Caco-2 (cell line): ENCODE measurements around the gene ISG20L2. TPM values are rescaled to one million over a fixed set of nuclear protein-coding genes. Genes with fewer than 3 reads are reported as not detected.
A peak's percentile ranks its signal among the peaks of the same experiment; 100 is the strongest.

Experiments
- BruUV-seq: library from RNA; stranded (reverse); fragments of 400-500 nt; replicated peaks from 2 replicates; lab custom pipeline; 2021; lab: Mats Ljungman, UMichigan
- CTCF ChIA-PET: fragments of 300-600 bp; sonication (Branson Sonifier 250); formaldehyde crosslinking; loops from one replicate; lab custom pipeline; 2022; ENCODE audit warnings: antibody characterized with exemption; lab: Charles Lee
- POLR2A ChIA-PET: fragments of 300-600 bp; sonication (Branson Sonifier 250); formaldehyde crosslinking; loops from one replicate; lab custom pipeline; 2022; ENCODE audit warnings: antibody characterized with exemption; lab: Charles Lee
- DNase-seq, 2 experiments: peaks; one replicate each; pipeline versions ENCODE4 v3.0.0 to v3.0.0-alpha.2; 2020 to 2022
- H3K27me3 ChIP-seq: replicated peaks from 2 replicates; pipeline ENCODE4 v1.6.0; 2011; ENCODE audit warnings: low read length; ENCODE audit not compliant: control insufficient read depth, insufficient read depth
- H3K36me3 ChIP-seq: 2 replicates; pipeline ENCODE4 v1.5.1; 2011; ENCODE audit warnings: low read length; ENCODE audit not compliant: control insufficient read depth, insufficient read depth
- H3K4me1 ChIP-seq: fragments of 250-450 bp; sonication (Bioruptor Pico); 2 replicates; pipeline ENCODE4 v1.5.1; 2020; ENCODE audit warnings: mild to moderate bottlenecking
- H3K4me3 ChIP-seq: 2 replicates; pipeline ENCODE4 v1.5.1; 2011; ENCODE audit warnings: low read depth, mild to moderate bottlenecking, control low read depth, low read length
- H3K9me3 ChIP-seq: fragments of 250-450 bp; sonication (Bioruptor Pico); 2 replicates; pipeline ENCODE4 v1.5.1; 2020; ENCODE audit warnings: mild to moderate bottlenecking, moderate library complexity
- H3K27ac Mint-ChIP-seq: one replicate; pipeline ENCODE4 v1.8.0; 2022; ENCODE audit warnings: mixed read lengths; ENCODE audit not compliant: unreplicated experiment
- H3K27me3 Mint-ChIP-seq: one replicate; pipeline ENCODE4 v1.8.0; 2022; ENCODE audit warnings: mixed read lengths; ENCODE audit not compliant: insufficient read depth, unreplicated experiment
- H3K36me3 Mint-ChIP-seq: one replicate; pipeline ENCODE4 v1.8.0; 2022; ENCODE audit warnings: mild to moderate bottlenecking, mixed read lengths; ENCODE audit not compliant: insufficient read depth, unreplicated experiment
- H3K4me1 Mint-ChIP-seq: one replicate; pipeline ENCODE4 v1.8.0; 2022; ENCODE audit warnings: low read depth, mixed read lengths; ENCODE audit not compliant: unreplicated experiment
- H3K4me3 Mint-ChIP-seq: one replicate; pipeline ENCODE4 v1.8.0; 2022; ENCODE audit warnings: mild to moderate bottlenecking, moderate library complexity, mixed read lengths; ENCODE audit not compliant: unreplicated experiment
- H3K9me3 Mint-ChIP-seq: one replicate; pipeline ENCODE4 v1.8.0; 2022; ENCODE audit warnings: mixed read lengths; ENCODE audit not compliant: unreplicated experiment
- CTCF ChIP-seq, 2 experiments: fragments of 200-600 bp in 1 of 2; IDR thresholded peaks; 1 replicate in 1 of 2; 2 replicates in 1 of 2; pipeline versions ENCODE4 v1.5.1 to v1.8.0; 2011 to 2022; ENCODE audit warnings: antibody characterized with exemption in 1 of 2, control low read depth in 1 of 2, inconsistent platforms in 1 of 2, low read depth in 1 of 2, low read length in 1 of 2, mild to moderate bottlenecking in 1 of 2, moderate library complexity in 1 of 2; ENCODE audit not compliant: insufficient read depth in 1 of 2, severe bottlenecking in 1 of 2, unreplicated experiment in 1 of 2
- intact Hi-C: fragments of 100-400 bp; cut with micrococcal nuclease; formaldehyde crosslinking; loops from one replicate; pipeline ENCODE4 v1.10.0; 2022; ENCODE audit not compliant: unreplicated experiment
- total RNA-seq: library from RNA; stranded (reverse); gene quantifications from 2 replicates; pipeline ENCODE4 v1.2.3, GENCODE V29; 2022

The ISG20L2 gene
- total RNA-seq, 1 experiment from 2014 or later: 42.3 TPM

- CTCF ChIA-PET: interaction anchor here (0.7 to 1.9 kb wide), 2 partner anchors 17 to 20 kb away, joined by 3 to 11 read pairs; partner anchors contain the start of genes ISG20L2 and METTL25B
- peak overlapping the region; percentile 79 for H3K4me3 Mint-ChIP-seq
- peaks cover 45% of the 10 kb centered on the region for H3K4me1 ChIP-seq
- no TSS peak for BruUV-seq
- no peak for DNase-seq
- H3K4me1 Mint-ChIP-seq: peaks cover 43% of the 10 kb centered on the region
- no peaks in the 10 kb centered on the region for H3K27me3 ChIP-seq
- TF ChIP-seq CTCF (IDR thresholded peaks at IDR 0.05; ENCODE audit: insufficient read depth in 1 of 2, low read depth in 1 of 2, low read length in 1 of 2, severe bottlenecking in 1 of 2, unreplicated experiment in 1 of 2): no peak
- H3K9me3 ChIP-seq: no peaks in the 10 kb centered on the region
- intact Hi-C loops: loop anchor here (1.0 to 2.0 kb wide), 2 partner anchors 17 to 21 kb away; partner anchors contain the start of genes ISG20L2, METTL25B and PRCC
- peak overlapping the region; percentile 100 for H3K27ac Mint-ChIP-seq
- POLR2A ChIA-PET: interaction anchor here (1.6 to 2.8 kb wide), 2 partner anchors 18 to 21 kb away, joined by 13 to 32 read pairs; partner anchors contain the start of genes ISG20L2, METTL25B and PRCC
- H3K36me3 ChIP-seq: peaks cover 15% of the 10 kb centered on the region
- H3K36me3 Mint-ChIP-seq: peaks cover 80% of the 10 kb centered on the region
- H3K27me3 Mint-ChIP-seq: no peaks in the 10 kb centered on the region
- H3K4me3 ChIP-seq: peak overlapping the region; percentile 39
- no peaks in the 10 kb centered on the region for H3K9me3 Mint-ChIP-seq
Observed at GRCh38 chr1:156745881-156746280, 17.3 kb upstream of the ISG20L2 start.

GRCh38 chr1:156744786-156745419, 16.3 kb upstream of the ISG20L2 start:
- peaks cover 81% of the 10 kb centered on the region for H3K36me3 Mint-ChIP-seq
- Histone ChIP-seq H3K36me3 (peaks cover 15% of the 10 kb centered on the region), H3K9me3 (no peaks in the 10 kb centered on the region), H3K27me3 (no peaks in the 10 kb centered on the region), H3K4me1 (peaks cover 44% of the 10 kb centered on the region), H3K4me3 (no peak overlapping the region)
- no peak for DNase-seq
- peak overlapping the region; percentile 100 for H3K27ac Mint-ChIP-seq
- no TSS peak for BruUV-seq
- no peak overlapping the region for H3K4me3 Mint-ChIP-seq
- POLR2A ChIA-PET: no interaction called here
- peaks cover 43% of the 10 kb centered on the region for H3K4me1 Mint-ChIP-seq
- intact Hi-C loops: no loop called here
- CTCF ChIA-PET: no interaction called here
- no peak for TF ChIP-seq CTCF (IDR thresholded peaks at IDR 0.05; ENCODE audit: insufficient read depth in 1 of 2, low read depth in 1 of 2, low read length in 1 of 2, severe bottlenecking in 1 of 2, unreplicated experiment in 1 of 2)
- no peaks in the 10 kb centered on the region for H3K9me3 Mint-ChIP-seq
- H3K27me3 Mint-ChIP-seq: no peaks in the 10 kb centered on the region

- Mint-ChIP-seq H3K36me3 (peaks cover 81% of the 10 kb centered on the region), H3K4me1 (peaks cover 43% of the 10 kb centered on the region), H3K27me3 (no peaks in the 10 kb centered on the region), H3K4me3 (no peak overlapping the region), H3K9me3 (no peaks in the 10 kb centered on the region), H3K27ac (peak overlapping the region; percentile 67)
- Histone ChIP-seq H3K4me1 (peaks cover 40% of the 10 kb centered on the region), H3K9me3 (no peaks in the 10 kb centered on the region), H3K27me3 (no peaks in the 10 kb centered on the region), H3K4me3 (no peak overlapping the region), H3K36me3 (peaks cover 15% of the 10 kb centered on the region)
- intact Hi-C loops: no loop called here
- no TSS peak for BruUV-seq
- TF ChIP-seq CTCF (IDR thresholded peaks at IDR 0.05; ENCODE audit: insufficient read depth in 1 of 2, low read depth in 1 of 2, low read length in 1 of 2, severe bottlenecking in 1 of 2, unreplicated experiment in 1 of 2): no peak
- ChIA-PET POLR2A (no interaction called here), CTCF (no interaction called here)
- DNase-seq: no peak
Observed at GRCh38 chr1:156744344-156744743, 15.8 kb upstream of the ISG20L2 start.
